Endodermal cell (in vitro differentiated cells): ENCODE measurements around the gene TSSK1B. TPM values are rescaled to one million over a fixed set of nuclear protein-coding genes. Genes with fewer than 3 reads are reported as not detected.

Source experiments
- DNase-seq: peaks from one replicate; pipeline ENCODE4 v3.0.0-alpha.2; 2017
- H3K27ac ChIP-seq: 2 replicates; pipeline ENCODE4 v1.5.1; 2013; ENCODE audit warnings: mild to moderate bottlenecking, low read depth, low read length, moderate library complexity
- H3K27me3 ChIP-seq: 2 replicates; pipeline ENCODE4 v1.6.1; 2013; ENCODE audit warnings: mild to moderate bottlenecking, low read length, moderate library complexity; ENCODE audit not compliant: insufficient read depth, control insufficient read depth, poor library complexity, severe bottlenecking
- H3K36me3 ChIP-seq: 2 replicates; pipeline ENCODE4 v1.7.0; 2013; ENCODE audit warnings: mild to moderate bottlenecking, low read length, moderate library complexity; ENCODE audit not compliant: control insufficient read depth, insufficient read depth
- H3K4me1 ChIP-seq: one replicate; pipeline ENCODE4 v1.7.0; 2013; ENCODE audit warnings: low read length; ENCODE audit not compliant: control insufficient read depth, insufficient read depth
- H3K4me3 ChIP-seq: 2 replicates; pipeline ENCODE4 v1.5.1; 2013; ENCODE audit warnings: mild to moderate bottlenecking, low read length, moderate library complexity
- H3K9ac ChIP-seq: 2 replicates; pipeline ENCODE4 v1.6.1; 2013; ENCODE audit warnings: mild to moderate bottlenecking, low read length, moderate library complexity; ENCODE audit not compliant: poor library complexity, severe bottlenecking; ENCODE audit errors: extremely low read depth
- H3K9me3 ChIP-seq: 2 replicates; pipeline ENCODE4 v1.6.1; 2013; ENCODE audit warnings: mild to moderate bottlenecking, low read length, moderate library complexity; ENCODE audit not compliant: control insufficient read depth
- H3K27ac Mint-ChIP-seq: 2 replicates; pipeline ENCODE4 v1.8.0; 2020; ENCODE audit warnings: mixed read lengths
- H3K27me3 Mint-ChIP-seq: 2 replicates; pipeline ENCODE4 v1.8.0; 2021; ENCODE audit warnings: mild to moderate bottlenecking, mixed read lengths; ENCODE audit not compliant: insufficient read depth
- H3K36me3 Mint-ChIP-seq: 2 replicates; pipeline ENCODE4 v1.8.0; 2020; ENCODE audit warnings: low read depth, mixed read lengths
- H3K4me1 Mint-ChIP-seq: 2 replicates; pipeline ENCODE4 v1.8.0; 2020; ENCODE audit warnings: mixed read lengths
- H3K4me3 Mint-ChIP-seq: 2 replicates; pipeline ENCODE4 v1.8.0; 2020; ENCODE audit warnings: mild to moderate bottlenecking, moderate library complexity, mixed read lengths
- H3K9me3 Mint-ChIP-seq: 2 replicates; pipeline ENCODE4 v1.8.0; 2020; ENCODE audit warnings: mild to moderate bottlenecking, mixed read lengths
- WGBS, 2 experiments: methylation state at CpG; one replicate each; pipeline versions ENCODE4 v1.1.5 to v1.1.7; 2013; ENCODE audit warnings: missing lambda C conversion rate in 2 of 2, mixed read lengths in 1 of 2; ENCODE audit not compliant: insufficient coverage in 1 of 2, insufficient read length in 1 of 2; 5-methylcytosine and 5-hydroxymethylcytosine counted together
- total RNA-seq, 2 donors: library from RNA; stranded (reverse); fragmentation: NEBNext Ultra II Directional in 1 of 2; extraction: Animal tissue kit (Norgen Biotek cat#: 25700) in 1 of 2; gene quantifications; 2 replicates in 1 of 2; 3 replicates in 1 of 2; pipeline ENCODE4 v1.2.1, GENCODE V29; 2021
- TF ChIP-seq, protein P1 (sequence below): fragments of 200-600 bp; sonication (generic); conservative IDR thresholded peaks from 2 replicates; pipeline ENCODE4 v1.5.0; 2021; ENCODE audit warnings: antibody characterized with exemption, mild to moderate bottlenecking

TSSK1B gene
- total RNA-seq, 2 donors from 2014 or later, result 0.11 TPM; not detected in 1

DNA sequence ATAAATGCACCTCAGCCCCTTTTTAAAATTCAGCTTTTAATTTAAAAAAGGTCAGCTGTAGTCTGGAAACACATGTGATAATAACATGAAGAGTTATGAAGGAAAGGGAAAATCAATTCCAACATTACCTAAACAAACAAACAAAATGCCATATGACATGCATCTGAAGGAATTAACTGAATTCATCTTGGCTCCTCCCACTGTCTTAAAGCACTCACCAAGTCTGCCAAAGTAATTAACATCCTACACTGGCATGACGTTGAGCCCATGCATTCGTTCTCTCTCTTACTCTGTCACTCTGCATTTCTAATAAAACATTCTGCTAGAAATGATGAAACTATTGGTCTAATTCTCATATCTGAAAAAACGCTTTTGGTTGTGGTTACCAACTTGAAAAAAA is 37.7 kb downstream of the TSSK1B start:
- 89 to 92% methylated on average over 2 to 3 of the region's 3 CpGs for WGBS, 2 experiments
- H3K27me3 ChIP-seq, result no peaks in the 10 kb centered on the region
- peaks cover 4% of the 10 kb centered on the region for H3K4me1 ChIP-seq
- no peak overlapping the region for H3K27ac ChIP-seq
- no peak overlapping the region for H3K4me3 ChIP-seq
- TF ChIP-seq, protein P1, sequence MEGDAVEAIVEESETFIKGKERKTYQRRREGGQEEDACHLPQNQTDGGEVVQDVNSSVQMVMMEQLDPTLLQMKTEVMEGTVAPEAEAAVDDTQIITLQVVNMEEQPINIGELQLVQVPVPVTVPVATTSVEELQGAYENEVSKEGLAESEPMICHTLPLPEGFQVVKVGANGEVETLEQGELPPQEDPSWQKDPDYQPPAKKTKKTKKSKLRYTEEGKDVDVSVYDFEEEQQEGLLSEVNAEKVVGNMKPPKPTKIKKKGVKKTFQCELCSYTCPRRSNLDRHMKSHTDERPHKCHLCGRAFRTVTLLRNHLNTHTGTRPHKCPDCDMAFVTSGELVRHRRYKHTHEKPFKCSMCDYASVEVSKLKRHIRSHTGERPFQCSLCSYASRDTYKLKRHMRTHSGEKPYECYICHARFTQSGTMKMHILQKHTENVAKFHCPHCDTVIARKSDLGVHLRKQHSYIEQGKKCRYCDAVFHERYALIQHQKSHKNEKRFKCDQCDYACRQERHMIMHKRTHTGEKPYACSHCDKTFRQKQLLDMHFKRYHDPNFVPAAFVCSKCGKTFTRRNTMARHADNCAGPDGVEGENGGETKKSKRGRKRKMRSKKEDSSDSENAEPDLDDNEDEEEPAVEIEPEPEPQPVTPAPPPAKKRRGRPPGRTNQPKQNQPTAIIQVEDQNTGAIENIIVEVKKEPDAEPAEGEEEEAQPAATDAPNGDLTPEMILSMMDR, result no peak
- no peaks in the 10 kb centered on the region for H3K36me3 ChIP-seq
- H3K9ac ChIP-seq, result no peak overlapping the region
- Mint-ChIP-seq H3K27me3 (no peaks in the 10 kb centered on the region), H3K9me3 (no peaks in the 10 kb centered on the region), H3K4me1 (peaks cover 15% of the 10 kb centered on the region), H3K27ac (no peak overlapping the region), H3K36me3 (no peaks in the 10 kb centered on the region), H3K4me3 (no peak overlapping the region)
- DNase-seq, result no peak
- H3K9me3 ChIP-seq, result no peaks in the 10 kb centered on the region

DNA sequence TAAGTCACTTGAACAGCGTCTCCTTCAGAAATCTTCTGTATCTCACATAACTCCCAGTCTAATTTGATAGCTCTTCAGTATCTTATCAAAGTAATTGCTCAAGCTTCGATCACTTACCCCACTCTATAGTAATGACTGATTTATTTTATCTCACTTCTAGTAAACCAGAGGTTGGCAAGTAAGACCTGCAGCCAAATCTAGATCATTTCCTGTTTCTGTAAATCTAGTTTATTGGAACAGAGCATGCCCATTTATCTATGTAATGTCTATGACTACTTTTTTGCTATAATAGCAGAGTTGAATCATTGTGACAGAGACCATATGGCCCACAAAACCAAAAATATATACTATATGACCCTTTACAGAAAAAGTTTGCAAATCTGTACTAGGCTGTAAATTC is 40.1 kb downstream of the TSSK1B start:
- Mint-ChIP-seq H3K27me3 (peaks cover 7% of the 10 kb centered on the region), H3K27ac (no peak overlapping the region), H3K36me3 (no peaks in the 10 kb centered on the region), H3K4me3 (no peak overlapping the region), H3K9me3 (no peaks in the 10 kb centered on the region), H3K4me1 (peaks cover 15% of the 10 kb centered on the region)
- Histone ChIP-seq H3K27me3 (no peaks in the 10 kb centered on the region), H3K9ac (no peak overlapping the region), H3K27ac (no peak overlapping the region), H3K4me1 (peaks cover 4% of the 10 kb centered on the region), H3K36me3 (no peaks in the 10 kb centered on the region), H3K9me3 (no peaks in the 10 kb centered on the region), H3K4me3 (no peak overlapping the region)
- WGBS, 2 experiments, result 94 to 100% methylated on average over 2 of the region's 2 CpGs
- no peak for DNase-seq
- TF ChIP-seq, protein P1, result no peak

DNA sequence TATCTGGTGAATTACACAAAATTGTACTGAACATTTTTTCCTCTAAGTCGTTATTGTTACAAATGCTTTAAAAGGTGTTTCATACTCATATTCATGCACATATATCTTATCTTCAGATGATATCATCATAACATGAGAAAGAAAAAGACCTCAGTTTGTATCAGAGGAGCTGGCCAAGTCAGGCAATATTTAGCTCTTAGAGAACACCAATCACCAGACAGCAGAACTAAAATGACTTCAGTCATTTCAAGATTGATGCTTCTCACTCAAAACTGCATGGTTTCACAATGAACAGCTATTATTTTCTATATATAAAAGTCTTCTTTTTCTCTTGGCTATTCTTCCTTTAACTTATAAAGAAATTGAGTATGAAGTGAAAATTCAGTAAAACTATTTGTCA is 44.6 kb downstream of the TSSK1B start:
- Histone ChIP-seq H3K4me3 (no peak overlapping the region), H3K4me1 (peaks cover 4% of the 10 kb centered on the region), H3K27ac (no peak overlapping the region), H3K9me3 (no peaks in the 10 kb centered on the region), H3K9ac (no peak overlapping the region), H3K27me3 (no peaks in the 10 kb centered on the region), H3K36me3 (no peaks in the 10 kb centered on the region)
- H3K4me1 Mint-ChIP-seq, result peaks cover 24% of the 10 kb centered on the region
- no peaks in the 10 kb centered on the region for H3K9me3 Mint-ChIP-seq
- H3K27me3 Mint-ChIP-seq, result peaks cover 7% of the 10 kb centered on the region
- DNase-seq, result no peak
- no peaks in the 10 kb centered on the region for H3K36me3 Mint-ChIP-seq
- TF ChIP-seq, protein P1, result no peak
- no peak overlapping the region for H3K27ac Mint-ChIP-seq
- WGBS, 2 experiments, result 100% methylated on average over 1 of the region's 1 CpG; no CpG with 5 or more reads in 1 of the 2 experiments
- H3K4me3 Mint-ChIP-seq, result no peak overlapping the region
